LNCaP clone FGC (cell line): Measurements from ENCODE around the gene FAM53A.
A peak's percentile ranks its signal among the peaks of the same experiment; 100 is the strongest.
"Not testable (repeated sequence)": the region's sequence is repeated elsewhere in the genome, so short reads cannot be mapped to it uniquely, and the experiment has no call there.

Experiments used
- DNase-seq: peaks from one replicate; pipeline ENCODE4 v3.0.0-alpha.2; 2011; ENCODE audit warnings: low read depth
- H3K4me3 ChIP-seq: 2 replicates; pipeline ENCODE4 v1.5.1; 2011; ENCODE audit warnings: mild to moderate bottlenecking, low read depth, low read length, control low read depth
- TF ChIP-seq, protein P1 (sequence below): IDR thresholded peaks from 2 replicates; pipeline ENCODE4 v1.5.1; 2012; ENCODE audit warnings: mild to moderate bottlenecking; ENCODE audit not compliant: control insufficient read depth, insufficient read depth; ENCODE audit errors: extremely low read depth

The FAM53A gene

DNA sequence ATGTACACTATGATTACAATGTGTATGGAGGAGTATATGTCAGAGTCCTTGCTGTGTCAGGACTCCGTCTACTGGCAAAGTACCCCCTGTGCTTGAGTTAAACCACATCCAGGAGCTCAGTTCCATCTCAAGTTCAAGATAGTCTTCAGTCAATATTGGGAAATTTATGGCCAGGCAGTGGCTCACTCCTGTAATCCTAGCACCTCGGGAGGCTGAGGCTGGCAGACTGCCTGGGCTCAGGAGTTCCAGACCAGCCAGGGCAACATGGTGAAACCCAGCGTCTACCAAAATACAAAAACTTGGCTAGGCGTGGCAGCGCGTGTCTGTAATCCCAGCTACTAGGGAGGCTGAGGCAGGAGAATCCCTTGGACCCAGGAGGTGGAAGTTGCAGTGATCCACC is 22.2 kb upstream of the FAM53A start:
- no peak overlapping the region for H3K4me3 ChIP-seq
- DNase-seq, result no peak
- TF ChIP-seq, protein P1, sequence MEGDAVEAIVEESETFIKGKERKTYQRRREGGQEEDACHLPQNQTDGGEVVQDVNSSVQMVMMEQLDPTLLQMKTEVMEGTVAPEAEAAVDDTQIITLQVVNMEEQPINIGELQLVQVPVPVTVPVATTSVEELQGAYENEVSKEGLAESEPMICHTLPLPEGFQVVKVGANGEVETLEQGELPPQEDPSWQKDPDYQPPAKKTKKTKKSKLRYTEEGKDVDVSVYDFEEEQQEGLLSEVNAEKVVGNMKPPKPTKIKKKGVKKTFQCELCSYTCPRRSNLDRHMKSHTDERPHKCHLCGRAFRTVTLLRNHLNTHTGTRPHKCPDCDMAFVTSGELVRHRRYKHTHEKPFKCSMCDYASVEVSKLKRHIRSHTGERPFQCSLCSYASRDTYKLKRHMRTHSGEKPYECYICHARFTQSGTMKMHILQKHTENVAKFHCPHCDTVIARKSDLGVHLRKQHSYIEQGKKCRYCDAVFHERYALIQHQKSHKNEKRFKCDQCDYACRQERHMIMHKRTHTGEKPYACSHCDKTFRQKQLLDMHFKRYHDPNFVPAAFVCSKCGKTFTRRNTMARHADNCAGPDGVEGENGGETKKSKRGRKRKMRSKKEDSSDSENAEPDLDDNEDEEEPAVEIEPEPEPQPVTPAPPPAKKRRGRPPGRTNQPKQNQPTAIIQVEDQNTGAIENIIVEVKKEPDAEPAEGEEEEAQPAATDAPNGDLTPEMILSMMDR, result no peak

DNA sequence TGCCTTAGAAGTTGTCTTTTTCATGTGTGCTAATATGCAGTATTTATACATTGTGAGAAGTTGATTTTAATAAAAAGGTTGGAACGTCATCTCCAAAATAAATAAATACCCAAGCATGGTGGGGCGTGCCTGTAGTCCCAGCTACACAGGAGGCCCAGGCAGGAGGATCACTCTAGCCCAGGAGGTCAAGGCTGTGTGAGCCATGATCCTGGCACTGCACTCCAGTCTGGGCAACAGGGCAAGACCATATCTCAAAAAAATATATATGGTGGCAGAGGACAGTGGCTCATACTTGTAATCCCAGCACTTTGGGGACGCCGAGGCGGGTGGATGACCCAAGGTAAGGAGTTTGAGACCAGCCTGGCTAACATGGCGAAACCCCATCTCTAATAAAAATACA is 21.6 kb upstream of the FAM53A start:
- no peak overlapping the region for H3K4me3 ChIP-seq
- no peak for DNase-seq
- TF ChIP-seq, protein P1, result no peak

DNA sequence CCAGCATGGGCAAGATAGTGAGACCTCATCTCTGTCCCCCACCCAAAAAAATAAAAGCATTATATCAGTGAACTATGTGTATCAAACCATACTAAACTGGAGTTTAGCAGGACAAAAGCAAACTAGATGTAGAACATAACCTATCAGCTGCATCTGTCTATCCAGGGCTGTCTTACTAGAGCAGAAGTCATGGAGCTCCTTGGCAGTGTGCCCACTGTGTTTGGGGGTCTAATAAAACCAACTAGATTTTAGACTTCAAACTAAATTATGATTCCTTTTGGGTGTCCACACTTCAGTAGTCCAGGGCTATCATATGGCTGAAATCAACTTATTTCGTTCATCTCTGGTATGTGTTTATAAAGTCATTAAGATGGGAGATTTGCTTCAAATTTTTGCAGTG is 19.8 kb upstream of the FAM53A start:
- TF ChIP-seq, protein P1, result no peak
- H3K4me3 ChIP-seq, result no peak overlapping the region
- DNase-seq, result no peak

DNA sequence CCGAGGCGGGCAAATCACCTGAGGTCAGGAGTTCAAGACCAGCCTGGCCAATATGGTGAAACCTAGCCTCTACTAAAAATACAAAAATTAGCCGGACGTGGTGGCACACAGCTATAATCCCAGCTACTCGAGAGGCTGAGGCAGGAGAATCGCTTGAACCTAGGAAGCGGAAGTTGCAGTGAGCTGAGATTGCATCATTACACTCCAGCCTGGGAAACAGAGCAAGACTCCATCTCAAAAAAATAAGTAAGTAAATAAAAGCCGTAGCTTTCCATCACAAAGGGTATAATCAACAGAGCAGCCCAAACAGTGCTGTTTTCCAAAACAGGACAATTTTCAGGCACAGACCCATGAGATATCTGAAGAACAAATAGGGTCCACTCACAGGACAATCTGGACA is 17.6 kb upstream of the FAM53A start:
- DNase-seq, H3K4me3 ChIP-seq: not testable (repeated sequence)

DNA sequence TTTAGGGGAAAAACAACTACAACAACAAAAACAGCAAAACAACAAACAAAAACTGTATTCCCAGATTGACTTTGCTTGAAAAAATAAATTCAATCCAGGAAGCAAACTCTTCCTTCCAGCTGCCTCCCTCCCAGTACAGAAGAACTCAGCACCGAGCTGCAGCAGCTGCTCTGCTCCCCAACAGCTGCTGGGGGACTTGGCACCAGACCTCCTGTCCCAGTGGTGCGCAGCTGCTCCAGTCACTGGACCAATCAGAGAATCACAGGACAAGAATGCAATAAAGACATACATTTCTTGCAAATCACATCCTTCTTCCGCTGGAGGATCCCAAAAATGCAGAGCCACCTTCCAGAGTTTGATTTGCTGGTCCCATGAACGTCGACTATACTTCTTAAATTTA is 11.8 kb upstream of the FAM53A start:
- no peak for DNase-seq
- no peak overlapping the region for H3K4me3 ChIP-seq
- TF ChIP-seq, protein P1, result no peak

DNA sequence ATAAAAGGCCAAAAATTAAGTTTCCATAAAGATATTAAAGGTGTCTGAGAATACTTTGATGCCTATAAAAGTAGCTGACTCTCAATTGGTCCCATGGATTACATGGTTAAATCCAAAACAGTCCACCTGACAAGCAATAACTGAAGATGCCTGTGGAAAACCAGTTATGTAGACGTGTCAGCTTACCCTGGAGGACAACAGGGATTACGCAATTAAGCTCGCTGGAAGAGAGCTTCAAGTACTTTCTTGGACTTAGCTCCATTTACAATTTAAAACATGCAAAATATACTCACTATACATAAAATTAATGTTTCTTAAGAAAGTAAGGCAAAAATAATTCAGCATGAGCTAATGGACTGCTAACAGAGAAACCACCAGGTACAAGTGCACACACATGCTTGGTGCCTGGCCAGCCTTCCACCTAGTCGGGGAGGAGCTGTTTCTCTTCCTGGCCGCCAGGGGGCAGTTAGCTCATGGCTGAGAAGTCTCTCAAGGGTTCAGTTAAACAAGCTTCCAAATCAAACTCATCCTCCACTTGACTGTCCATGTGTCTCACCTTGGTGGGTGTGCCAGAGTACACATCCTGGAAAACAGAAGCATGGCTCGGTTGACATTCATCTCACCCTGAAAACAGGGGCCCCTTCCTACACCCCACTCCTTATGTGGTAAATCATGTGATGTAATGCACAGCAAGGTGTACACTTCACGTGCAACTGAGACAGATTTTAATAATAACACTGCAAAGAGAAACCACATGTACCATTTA is 9.2 kb upstream of the FAM53A start:
- H3K4me3 ChIP-seq, result no peak overlapping the region
- TF ChIP-seq, protein P1, result peak; percentile 90
- peak; percentile 77 for DNase-seq

DNA sequence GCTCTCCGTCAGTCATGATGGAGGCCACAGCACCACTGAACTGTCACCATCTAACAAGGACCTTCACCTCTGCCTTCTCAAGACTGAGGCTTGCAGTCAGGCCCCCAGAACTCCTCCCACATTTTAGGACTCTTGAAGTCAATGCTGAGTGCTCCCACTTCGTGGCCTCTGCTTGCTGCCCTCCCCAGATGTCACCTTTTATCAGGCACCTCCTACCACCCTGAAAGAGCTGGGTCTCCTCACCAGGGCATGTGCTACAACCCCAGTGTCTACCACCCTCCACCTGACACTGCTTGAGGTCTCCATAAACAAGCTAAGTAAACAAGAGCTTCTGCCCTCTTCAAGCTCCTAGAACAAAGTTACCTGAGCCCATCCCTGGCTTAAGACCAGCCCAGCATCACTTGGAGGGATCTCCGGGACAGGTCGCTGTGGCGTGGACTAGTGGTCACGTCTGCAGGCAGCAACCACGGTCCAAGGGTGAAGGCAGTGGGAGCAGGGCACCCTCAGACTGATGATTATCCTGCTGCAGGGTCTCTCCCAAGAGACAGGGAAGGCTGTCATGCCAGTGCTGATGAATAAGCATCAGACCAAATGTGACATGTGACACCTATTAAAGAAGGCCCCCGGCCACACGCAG is 7.7 kb upstream of the FAM53A start:
- H3K4me3 ChIP-seq, result no peak overlapping the region
- TF ChIP-seq, protein P1, result no peak
- DNase-seq, result no peak
